SK-N-SH (cell line): ENCODE results near the gene CNBD2.

Experiments used
- CHD2 ChIP-seq: fragments of 150-350 bp; IDR thresholded peaks from 2 replicates; pipeline ENCODE4 v1.6.1; 2018; ENCODE audit warnings: low read length; ENCODE audit not compliant: partially characterized antibody
- CTCF ChIP-seq: fragments of 200-600 bp; sonication (generic); IDR thresholded peaks from 2 replicates; pipeline ENCODE4 v1.6.1; 2017; ENCODE audit warnings: antibody characterized with exemption, mild to moderate bottlenecking, moderate library complexity
- EP300 ChIP-seq, 2 experiments: IDR thresholded peaks; 2 replicates each; pipeline versions ENCODE4 v1.4.0 to v1.6.1; 2012; ENCODE audit warnings: borderline replicate concordance in 1 of 2, low read depth in 1 of 2, low read length in 1 of 2
- JUND ChIP-seq: IDR thresholded peaks from 2 replicates; pipeline ENCODE4 v1.4.0; 2012
- MAX ChIP-seq: IDR thresholded peaks from 2 replicates; pipeline ENCODE4 v1.4.0; 2012; ENCODE audit warnings: low read depth
- MEF2A ChIP-seq: IDR thresholded peaks from 2 replicates; pipeline ENCODE4 v1.4.0; 2012; ENCODE audit warnings: low read depth, borderline replicate concordance
- MXI1 ChIP-seq: IDR thresholded peaks from 2 replicates; pipeline ENCODE4 v1.6.1; 2012; ENCODE audit warnings: mild to moderate bottlenecking, low read depth, low read length, improper control_type of control experiment
- NRF1 ChIP-seq: IDR thresholded peaks from 2 replicates; pipeline ENCODE4 v1.6.1; 2012; ENCODE audit warnings: low read depth, mild to moderate bottlenecking, low read length
- PBX3 ChIP-seq: IDR thresholded peaks from 2 replicates; pipeline ENCODE4; 2012
- POLR2AphosphoS5 ChIP-seq: IDR thresholded peaks from 2 replicates; pipeline ENCODE4 v1.6.1; 2012; ENCODE audit warnings: low read depth, low read length
- SMC3 ChIP-seq: IDR thresholded peaks from 2 replicates; pipeline ENCODE4 v1.6.1; 2012; ENCODE audit warnings: low read depth, low read length, improper control_type of control experiment
- TAF1 ChIP-seq: IDR thresholded peaks from 2 replicates; pipeline ENCODE4 v1.6.1; 2012; ENCODE audit warnings: low read depth, mild to moderate bottlenecking, low read length, moderate library complexity, borderline replicate concordance
- TCF12 ChIP-seq: IDR thresholded peaks from 2 replicates; pipeline ENCODE4 v1.4.0; 2012
- USF2 ChIP-seq: fragments of 150-350 bp; IDR thresholded peaks from 2 replicates; pipeline ENCODE4 v1.6.1; 2017; ENCODE audit warnings: antibody characterized with exemption, low read length, low read depth, borderline replicate concordance

- TF ChIP-seq POLR2AphosphoS5 (no peak), CTCF (no peak), SMC3 (no peak), USF2 (no peak), TAF1 (no peak), MXI1 (no peak), PBX3 (no peak), JUND (no peak), NRF1 (no peak), MAX (no peak), MEF2A (no peak), TCF12 (no peak), CHD2 (no peak), EP300 (IDR thresholded peaks at IDR 0.05; ENCODE audit: borderline replicate concordance in 1 of 2, low read depth in 1 of 2, low read length in 1 of 2) (no peak)
These were observed 98.4 kb downstream of the CNBD2 start for GRCh38 chr20:36066777-36067176.
